ENCODE results near the gene ASB9. TPM values are rescaled to one million over a fixed set of nuclear protein-coding genes. Genes with fewer than 3 reads are reported as not detected.

Gene ASB9, protein sequence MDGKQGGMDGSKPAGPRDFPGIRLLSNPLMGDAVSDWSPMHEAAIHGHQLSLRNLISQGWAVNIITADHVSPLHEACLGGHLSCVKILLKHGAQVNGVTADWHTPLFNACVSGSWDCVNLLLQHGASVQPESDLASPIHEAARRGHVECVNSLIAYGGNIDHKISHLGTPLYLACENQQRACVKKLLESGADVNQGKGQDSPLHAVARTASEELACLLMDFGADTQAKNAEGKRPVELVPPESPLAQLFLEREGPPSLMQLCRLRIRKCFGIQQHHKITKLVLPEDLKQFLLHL
- not detected in 2 replicates for total RNA-seq (2011; cell fraction: chromatin; rRNA removed; ENCODE audit: low replicate concordance)
- total RNA-seq (2011; cell fraction: nucleolus; rRNA removed): 0.79 TPM in 1 of 2 replicates, not detected in the other
- total RNA-seq (2011; cell fraction: nucleoplasm; rRNA removed): not detected in 2 replicates
- total RNA-seq (2014; rRNA removed) (0.27 and 0.82 TPM in 2 replicates), total RNA-seq (2014; rRNA removed; fragmentation: Illumina TruSeq; extraction: Trizol) (0.61 and 1.3 TPM in 2 replicates), total RNA-seq (2015; rRNA removed; fragmentation: Illumina TruSeq; extraction: Trizol) (0.91 and 1.2 TPM in 2 replicates), total RNA-seq (2021) (0.51 and 0.82 TPM in 2 replicates), polyA plus RNA-seq (2011; rRNA removed) (0.16 and 0.96 TPM in 2 replicates), polyA plus RNA-seq (2014; fragmentation: Illumina TruSeq; extraction: Trizol) (0.42 and 0.52 TPM in 2 replicates), polyA plus RNA-seq (2014; fragmentation: Nextera tagmentation; extraction: Ambion mirVana) (1 to 10 TPM; 1.5 to 1.7 TPM), polyA plus RNA-seq (2014; rRNA removed) (1.1 and 1.8 TPM in 2 replicates), polyA minus RNA-seq (2011; rRNA and poly(A)+ RNA removed) (0.21 TPM in 1 of 2 replicates, not detected in the other), Bru-seq, nascent RNA (percentile 26 among the genes with signal in this experiment), BruChase-seq, experiment 1, labeled RNA remaining after a 2-hour chase (percentile 18 among the genes with signal in this experiment), BruChase-seq, experiment 2, labeled RNA remaining after a 6-hour chase (percentile 21 among the genes with signal in this experiment)
- 0.24 and 0.28 TPM in 2 replicates for polyA plus RNA-seq (2011; cell fraction: cytosol; rRNA removed)
- polyA plus RNA-seq (2011; cell fraction: nucleus; rRNA removed): 0.08 and 0.44 TPM in 2 replicates
- polyA plus RNA-seq (2012): 1.3 and 1.4 TPM in 2 replicates
- not detected in 2 replicates for polyA minus RNA-seq (2011; cell fraction: cytosol; rRNA and poly(A)+ RNA removed)
- polyA minus RNA-seq (2011; cell fraction: nucleus; rRNA and poly(A)+ RNA removed): not detected in 2 replicates
- long read RNA-seq, experiment 1, partial matches to known transcripts: 0 of 5 reads
- long read RNA-seq, experiment 1, other reads (novel, unspliced or antisense): 1 of 5 reads
- long read RNA-seq, experiment 2: 0 reads
- long read RNA-seq, experiment 3: 0 reads

GRCh38 chrX:15269618-15270521, at the start of gene ASB9:
TSS of gene ASB9 (minus strand) at chrX:15270083. CDS start at chrX:15269874, 209 bp downstream.
- peaks cover 0 to 2% of the 10 kb centered on the region in 2 experiments; a peak in 2 of 5 replicates for H3K4me1 ChIP-seq (replicated peaks in 1 of 2; ENCODE audit: control insufficient read depth in 2 of 2, insufficient read depth in 2 of 2, low read length in 2 of 2)
- peak; percentile 69 for ATAC-seq
- in situ Hi-C loops (cut with MboI) (no loop called here), intact Hi-C loops (cut with micrococcal nuclease) (no loop called here)
- 5% methylated on average over 11 of the region's 15 CpGs for WGBS (ENCODE audit: insufficient coverage, low coverage, missing lambda C conversion rate)
- no peaks in the 10 kb centered on the region for H4K20me1 ChIP-seq (replicated peaks; ENCODE audit: control insufficient read depth, insufficient read depth, low read length)
- H2AFZ ChIP-seq (ENCODE audit: low read depth, low read length): peak within 1 kb of the TSS; percentile 69
- no peak within 1 kb of the TSS for H3K4me3 ChIP-seq
- H3K4me2 ChIP-seq (ENCODE audit: insufficient read depth, low read length): peak within 1 kb of the TSS; percentile 55; the same call in 1 of the 2 replicates
- BruUV-seq (replicated peaks): no TSS peak
- peak in 1 of 4 experiments; percentile 52 for DNase-seq (ENCODE audit: extremely low read depth in 1 of 4, low spot score in 3 of 4)
- H3K27me3 ChIP-seq (ENCODE audit: control insufficient read depth in 2 of 2, insufficient read depth in 2 of 2, low read length in 2 of 2): peaks cover 0 to 7% of the 10 kb centered on the region in 2 experiments; a peak in 1 of 5 replicates
- no peaks in the 10 kb centered on the region for H3K79me2 ChIP-seq (ENCODE audit: control insufficient read depth, insufficient read depth, low read length)
- CTCF ChIA-PET (ENCODE audit: low intra/inter-chr PET ratio): no interaction called here
- no peaks in the 10 kb centered on the region for H3K9me3 ChIP-seq (replicated peaks; ENCODE audit: control insufficient read depth, insufficient read depth, low read depth, low read length)
- FAIRE-seq: no peak
- H3K9me1 ChIP-seq (ENCODE audit: control insufficient read depth, insufficient read depth, low read length): no peaks in the 10 kb centered on the region
- no peaks in the 10 kb centered on the region for H3K36me3 ChIP-seq (ENCODE audit: control insufficient read depth, insufficient read depth, low read length)
- no peak within 1 kb of the TSS for H3K9ac ChIP-seq (ENCODE audit: insufficient read depth in 1 of 2, low read depth in 2 of 2, low read length in 2 of 2)
- peak; percentile 61 for TF ChIP-seq NFIC (IDR thresholded peaks at IDR 0.05)
- no peak for TF ChIP-seq PRPF4 (IDR thresholded peaks at IDR 0.05; ENCODE audit: insufficient read depth, low read depth, low read length, poor library complexity, severe bottlenecking)
- TF ChIP-seq E2F3 (CRISPR knock-in tag; IDR thresholded peaks at IDR 0.05): no peak
- TF ChIP-seq CEBPZ (IDR thresholded peaks at IDR 0.05; ENCODE audit: borderline replicate concordance, low read depth, low read length): no peak
- 0 out of 2 replicates have a peak, but pooled peaks have one; percentile 24 for TF ChIP-seq FOSL1 (tag; conservative IDR thresholded peaks at IDR 0.05)
- no peak for TF ChIP-seq FOXP1 (CRISPR knock-in tag; IDR thresholded peaks at IDR 0.05)
- TF ChIP-seq ATF1 (CRISPR knock-in tag; IDR thresholded peaks at IDR 0.05): no peak
- peak; percentile 65 for TF ChIP-seq ATF1 (tag; IDR thresholded peaks at IDR 0.05)
- H3K27ac ChIP-seq (ENCODE audit: extremely low read depth, low read depth, low read length): no peak within 1 kb of the TSS
- POLR2A ChIA-PET: no interaction called here

All from K562 (cell line).